ENCODE measurements around the gene CRYBG1. TPM values are rescaled to one million over a fixed set of nuclear protein-coding genes. Genes with fewer than 3 reads are reported as not detected.

The CRYBG1 gene
- total and polyA plus RNA-seq, 2 of the 4 experiments (the other 2 are of a cell fraction): 0.38 to 1.1 TPM

DNA sequence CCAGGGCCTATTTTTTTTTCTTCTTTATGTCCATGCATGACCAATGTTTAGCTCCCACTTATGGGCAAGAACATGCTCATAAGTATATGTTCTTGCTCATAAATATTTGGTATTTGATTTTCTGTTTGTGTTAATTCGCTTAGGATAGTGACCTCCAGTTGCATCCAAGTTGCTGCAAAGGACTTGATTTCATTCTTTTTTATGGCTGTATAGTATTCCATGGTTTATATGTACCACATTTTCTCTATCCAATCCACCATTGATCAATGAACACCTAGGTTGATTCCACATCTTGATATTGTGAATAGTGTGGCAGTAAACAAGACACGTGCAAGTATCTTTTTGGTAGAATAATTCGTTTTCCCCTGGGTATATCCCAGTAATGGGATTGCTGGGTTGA lies 190.6 kb downstream of the CRYBG1 start:
- no peak overlapping the region for H2BK5ac ChIP-seq (ENCODE audit: low read depth, low read length, poor library complexity, severe bottlenecking)
- H3K9me3 ChIP-seq (ENCODE audit: control insufficient read depth, insufficient read depth, low read length): no peaks in the 10 kb centered on the region
- ChIA-PET POLR2A (ENCODE audit: unreplicated experiment) (no interaction called here), CTCF (no interaction called here)
- no peak overlapping the region for H3K23ac ChIP-seq (ENCODE audit: low read depth, low read length)
- H4K5ac ChIP-seq (ENCODE audit: low read depth, low read length): no peak overlapping the region
- H3K9me1 ChIP-seq (ENCODE audit: insufficient read depth, low read length): peaks cover 9% of the 10 kb centered on the region; the same call in 1 of the 2 replicates
- no CpG with 5 or more reads among the region's 3 CpGs for WGBS, 2 experiments (ENCODE audit: extremely low coverage in 2 of 2, insufficient read length in 1 of 2)
- no peak overlapping the region for H2AK9ac ChIP-seq (replicated peaks; ENCODE audit: low read depth, low read length, poor library complexity)
- no peak overlapping the region for H3K4ac ChIP-seq (ENCODE audit: low read depth, low read length)
- H3K9ac ChIP-seq (ENCODE audit: low read depth, low read length): no peak overlapping the region
- no peak overlapping the region for H4K8ac ChIP-seq (ENCODE audit: low read depth in 2 of 2, low read length in 2 of 2)
- H2BK120ac ChIP-seq (ENCODE audit: low read depth, low read length): no peak overlapping the region
- H4K20me1 ChIP-seq (ENCODE audit: insufficient read depth, low read length): no peaks in the 10 kb centered on the region
- TF ChIP-seq MAFK (IDR thresholded peaks at IDR 0.05; ENCODE audit: low read depth, low read length): no peak
- TF ChIP-seq, protein P1, sequence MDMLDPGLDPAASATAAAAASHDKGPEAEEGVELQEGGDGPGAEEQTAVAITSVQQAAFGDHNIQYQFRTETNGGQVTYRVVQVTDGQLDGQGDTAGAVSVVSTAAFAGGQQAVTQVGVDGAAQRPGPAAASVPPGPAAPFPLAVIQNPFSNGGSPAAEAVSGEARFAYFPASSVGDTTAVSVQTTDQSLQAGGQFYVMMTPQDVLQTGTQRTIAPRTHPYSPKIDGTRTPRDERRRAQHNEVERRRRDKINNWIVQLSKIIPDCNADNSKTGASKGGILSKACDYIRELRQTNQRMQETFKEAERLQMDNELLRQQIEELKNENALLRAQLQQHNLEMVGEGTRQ (IDR thresholded peaks at IDR 0.05; ENCODE audit: low read depth, low read length): no peak
- no peak for TF ChIP-seq RAD21 (IDR thresholded peaks at IDR 0.05; ENCODE audit: low read length)
- TF ChIP-seq CEBPB (IDR thresholded peaks at IDR 0.05; ENCODE audit: low read depth, low read length): no peak
- TF ChIP-seq MAZ (IDR thresholded peaks at IDR 0.05; ENCODE audit: borderline replicate concordance, low read depth, low read length): no peak
- TF ChIP-seq RFX5 (IDR thresholded peaks at IDR 0.05; ENCODE audit: low read depth, low read length): no peak
- no peak for TF ChIP-seq FOS (IDR thresholded peaks at IDR 0.05; ENCODE audit: low read depth, low read length)
- TF ChIP-seq NFE2L2 (IDR thresholded peaks at IDR 0.05; ENCODE audit: low read depth, low read length): no peak
- no peak for TF ChIP-seq MXI1 (IDR thresholded peaks at IDR 0.05; ENCODE audit: borderline replicate concordance, low read depth, low read length)
- no peak overlapping the region for H3K27ac ChIP-seq (ENCODE audit: insufficient read depth, low read length)
- intact Hi-C loops (cut with micrococcal nuclease) (no loop called here), dilution Hi-C loops (cut with HindIII; ENCODE audit: low sequenced_read_pairs, unreplicated experiment) (loop anchor here (25.0 kb wide), 1 partner anchor 114 kb away; no protein-coding TSS in a partner anchor), in situ Hi-C loops (cut with MboI; ENCODE audit: low sequenced_read_pairs) (no loop called here)
- no peak overlapping the region for H2AK5ac ChIP-seq (ENCODE audit: low read depth, low read length)
- H2AFZ ChIP-seq (replicated peaks; ENCODE audit: low read length, poor library complexity): no peak overlapping the region
- H3K36me3 ChIP-seq (ENCODE audit: control insufficient read depth, insufficient read depth, low read length): no peaks in the 10 kb centered on the region
- H3K56ac ChIP-seq (ENCODE audit: extremely low read depth, insufficient read depth, low read length): no peak overlapping the region
- DNase-seq (no peak), ATAC-seq (ENCODE audit: low read depth) (no peak)
- H3K27me3 ChIP-seq (ENCODE audit: control insufficient read depth, insufficient read depth, low read length): no peaks in the 10 kb centered on the region
- no peak overlapping the region for H4K91ac ChIP-seq (ENCODE audit: insufficient read depth, low read depth, low read length)
- H3K4me3 ChIP-seq (ENCODE audit: insufficient read depth, low read depth, low read length): no peak overlapping the region
- peaks cover 8% of the 10 kb centered on the region for H3K4me1 ChIP-seq (ENCODE audit: control insufficient read depth, insufficient read depth, low read length)
- no peak overlapping the region for H2BK20ac ChIP-seq (ENCODE audit: low read depth, low read length)
- H3K79me1 ChIP-seq (ENCODE audit: low read depth in 1 of 2, low read length in 2 of 2): no peaks in the 10 kb centered on the region
- no peak overlapping the region for H2BK15ac ChIP-seq (ENCODE audit: low read depth, low read length)
- H3K14ac ChIP-seq (replicated peaks; ENCODE audit: low read depth, low read length): no peak overlapping the region
- H3K18ac ChIP-seq (ENCODE audit: low read depth, low read length): no peak overlapping the region
- no peak overlapping the region for H3K4me2 ChIP-seq (ENCODE audit: low read depth, low read length)
- BruUV-seq (replicated peaks): no TSS peak

Data from IMR-90 (cell line).